ENCODE results near the gene NCAPH2.

DNA sequence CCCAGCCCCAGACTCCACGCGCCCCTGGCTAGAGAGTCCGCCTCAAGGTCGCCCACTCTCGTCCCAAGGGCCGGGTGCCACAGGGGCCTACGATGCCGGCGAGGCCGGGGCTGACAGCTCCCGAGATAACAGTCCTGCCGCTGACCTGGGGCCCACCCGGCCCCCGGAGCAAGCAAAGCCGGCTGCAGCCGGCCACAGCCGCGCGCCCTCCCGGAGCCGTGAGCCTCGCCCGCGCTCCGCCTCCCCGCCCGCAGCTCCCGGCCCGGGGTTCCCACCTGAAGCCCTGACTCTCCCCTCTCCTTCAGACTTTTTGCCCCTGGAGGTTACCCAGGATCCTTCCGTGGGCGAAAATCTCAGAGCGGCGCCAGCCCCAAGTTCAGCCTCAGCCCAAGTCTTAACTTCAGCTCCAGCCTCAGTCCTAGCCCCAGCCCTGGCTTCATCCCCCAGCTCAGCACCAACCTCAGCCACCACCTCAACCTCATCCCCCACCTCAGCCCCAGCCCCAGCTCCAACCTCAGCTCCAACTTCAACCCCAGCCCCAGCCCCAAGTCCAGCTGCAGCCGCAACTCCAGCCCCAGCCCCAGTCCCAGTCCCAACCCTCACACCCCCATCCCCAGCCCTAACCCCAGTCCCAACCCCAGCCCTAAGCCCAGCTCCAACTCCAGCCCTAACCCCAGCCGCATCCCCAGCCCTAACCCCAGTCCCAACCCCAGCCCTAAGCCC lies 39.4 kb downstream of the NCAPH2 start:
- TF ChIP-seq, protein P1, sequence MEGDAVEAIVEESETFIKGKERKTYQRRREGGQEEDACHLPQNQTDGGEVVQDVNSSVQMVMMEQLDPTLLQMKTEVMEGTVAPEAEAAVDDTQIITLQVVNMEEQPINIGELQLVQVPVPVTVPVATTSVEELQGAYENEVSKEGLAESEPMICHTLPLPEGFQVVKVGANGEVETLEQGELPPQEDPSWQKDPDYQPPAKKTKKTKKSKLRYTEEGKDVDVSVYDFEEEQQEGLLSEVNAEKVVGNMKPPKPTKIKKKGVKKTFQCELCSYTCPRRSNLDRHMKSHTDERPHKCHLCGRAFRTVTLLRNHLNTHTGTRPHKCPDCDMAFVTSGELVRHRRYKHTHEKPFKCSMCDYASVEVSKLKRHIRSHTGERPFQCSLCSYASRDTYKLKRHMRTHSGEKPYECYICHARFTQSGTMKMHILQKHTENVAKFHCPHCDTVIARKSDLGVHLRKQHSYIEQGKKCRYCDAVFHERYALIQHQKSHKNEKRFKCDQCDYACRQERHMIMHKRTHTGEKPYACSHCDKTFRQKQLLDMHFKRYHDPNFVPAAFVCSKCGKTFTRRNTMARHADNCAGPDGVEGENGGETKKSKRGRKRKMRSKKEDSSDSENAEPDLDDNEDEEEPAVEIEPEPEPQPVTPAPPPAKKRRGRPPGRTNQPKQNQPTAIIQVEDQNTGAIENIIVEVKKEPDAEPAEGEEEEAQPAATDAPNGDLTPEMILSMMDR (IDR thresholded peaks at IDR 0.05; ENCODE audit: low read depth, low read length) = no peak
- TF ChIP-seq EZH2phosphoT487 (IDR thresholded peaks at IDR 0.05; ENCODE audit: low read depth) = no peak
